HCT116 (cell line): ENCODE results near the gene CRYBA4. TPM values are rescaled to one million over a fixed set of nuclear protein-coding genes. Genes with fewer than 3 reads are reported as not detected.

ENCODE experiments used
- ATAC-seq: fragments of 200-7000 bp; cut with Tn5 transposase; 2 replicates; pipeline ENCODE4 v1.9.1; 2020; ENCODE audit warnings: mild to moderate bottlenecking, moderate library complexity
- BruUV-seq: library from RNA; stranded (reverse); fragments of 400-500 nt; replicated peaks from 2 replicates; lab custom pipeline; 2021; lab: Mats Ljungman, UMichigan
- CTCF ChIA-PET: fragments of 300-600 bp; sonication (Branson Sonifier 250); formaldehyde crosslinking; loops from one replicate; lab custom pipeline; 2021; ENCODE audit warnings: antibody characterized with exemption; lab: Charles Lee
- POLR2A ChIA-PET: fragments of 300-600, 350-600 bp; sonication (Branson Sonifier 250); formaldehyde crosslinking; loops from one replicate; lab custom pipeline; 2021; ENCODE audit warnings: antibody characterized with exemption; lab: Charles Lee
- RAD21 ChIA-PET, 2 experiments: fragments of 300-600 bp; sonication (Branson Sonifier 250); formaldehyde crosslinking; loops; one replicate each; lab custom pipeline; 2023; ENCODE audit warnings: low total read pairs in 2 of 2; ENCODE audit not compliant: uncharacterized antibody in 2 of 2, unreplicated experiment in 2 of 2, low non-redundant PET in 1 of 2; lab: Charles Lee
- DNase-seq: peaks from one replicate; pipeline ENCODE4 v3.0.0-alpha.2; 2010; ENCODE audit warnings: low read depth, low spot score
- H2AFZ ChIP-seq: fragments of 200-600 bp; shearing (Covaris generic), sonication (generic); 2 replicates; pipeline ENCODE4 v1.6.1; 2017; ENCODE audit warnings: low read depth, mixed run types, mixed read lengths, antibody characterized with exemption, low read length; ENCODE audit not compliant: poor library complexity, severe bottlenecking
- H3K27ac ChIP-seq: 2 replicates; pipeline ENCODE4 v1.5.1; 2012; ENCODE audit warnings: low read depth, low read length
- H3K27me3 ChIP-seq: fragments of 200-600 bp; sonication (generic); 2 replicates; pipeline ENCODE4 v1.6.1; 2016; ENCODE audit warnings: mixed run types, low read length, mixed read lengths; ENCODE audit not compliant: insufficient read depth
- H3K36me3 ChIP-seq, 2 experiments: fragments of 200-500 bp in 1 of 2; fragments of 200-600 bp in 1 of 2; sonication (Bioruptor generic) in 1 of 2; sonication (generic) in 1 of 2; 2 replicates each; pipeline versions ENCODE4 v1.5.1 to v1.6.1; 2014 to 2016; ENCODE audit warnings: low read length in 2 of 2, inconsistent platforms in 1 of 2, mixed read lengths in 1 of 2, mixed run types in 1 of 2; ENCODE audit not compliant: insufficient read depth in 2 of 2, control insufficient read depth in 1 of 2
- H3K4me1 ChIP-seq, 2 experiments: fragments of 200-600 bp in 1 of 2; sonication (generic) in 1 of 2; 2 replicates each; pipeline versions ENCODE4 v1.5.1 to v1.6.1; 2012 to 2017; ENCODE audit warnings: low read length in 2 of 2, inconsistent platforms in 1 of 2, mild to moderate bottlenecking in 1 of 2, mixed read lengths in 1 of 2, mixed run types in 1 of 2, moderate library complexity in 1 of 2; ENCODE audit not compliant: insufficient read depth in 2 of 2, control insufficient read depth in 1 of 2
- H3K4me2 ChIP-seq: fragments of 200-600 bp; sonication (generic); 2 replicates; pipeline ENCODE4 v1.6.1; 2017; ENCODE audit warnings: mixed run types, low read length, mixed read lengths
- H3K4me3 ChIP-seq, 2 experiments: fragments of 200-600 bp in 1 of 2; sonication (generic) in 1 of 2; replicated peaks in 1 of 2; 2 replicates each; pipeline ENCODE4 v1.5.1; 2011 to 2016; ENCODE audit warnings: low read length in 2 of 2, control low read depth in 1 of 2, low read depth in 1 of 2, mild to moderate bottlenecking in 1 of 2, mixed read lengths in 1 of 2, mixed run types in 1 of 2
- H3K79me2 ChIP-seq: fragments of 200-600 bp; sonication (generic); 2 replicates; pipeline ENCODE4 v1.6.1; 2017; ENCODE audit warnings: mild to moderate bottlenecking, mixed run types, low read length, moderate library complexity, mixed read lengths; ENCODE audit not compliant: insufficient read depth
- H3K9ac ChIP-seq: fragments of 200-600 bp; sonication (generic); 2 replicates; pipeline ENCODE4 v1.6.1; 2016; ENCODE audit warnings: low read length, mixed read lengths
- H3K9me2 ChIP-seq: fragments of 200-600 bp; sonication (generic), shearing (Covaris generic); 2 replicates; pipeline ENCODE4 v1.6.1; 2017; ENCODE audit warnings: mixed run types, mild to moderate bottlenecking, moderate library complexity; ENCODE audit not compliant: insufficient read depth
- H3K9me3 ChIP-seq, 2 experiments: fragments of 200-500 bp in 1 of 2; fragments of 200-600 bp in 1 of 2; sonication (Bioruptor generic) in 1 of 2; sonication (generic) in 1 of 2; 2 replicates each; pipeline ENCODE4 v1.6.1; 2014 to 2017; ENCODE audit warnings: low read length in 2 of 2, mixed read lengths in 2 of 2, inconsistent platforms in 1 of 2, low read depth in 1 of 2, mild to moderate bottlenecking in 1 of 2, mixed run types in 1 of 2, moderate library complexity in 1 of 2; ENCODE audit not compliant: control insufficient read depth in 1 of 2, insufficient read depth in 1 of 2
- H4K20me1 ChIP-seq: fragments of 200-600 bp; sonication (generic), shearing (Covaris generic); 2 replicates; pipeline ENCODE4 v1.6.1; 2017; ENCODE audit warnings: mixed run types, mild to moderate bottlenecking, moderate library complexity; ENCODE audit not compliant: insufficient read depth
- ATF3 ChIP-seq: IDR thresholded peaks from 2 replicates; pipeline ENCODE4 v1.6.1; 2012
- CBX3 ChIP-seq: IDR thresholded peaks from 2 replicates; pipeline ENCODE4 v1.6.1; 2012; ENCODE audit warnings: low read depth
- CEBPB ChIP-seq: IDR thresholded peaks from 2 replicates; pipeline ENCODE4 v1.6.1; 2012; ENCODE audit warnings: low read depth
- MAX ChIP-seq: IDR thresholded peaks from 2 replicates; pipeline ENCODE4 v1.6.1; 2012
- ZBTB33 ChIP-seq: IDR thresholded peaks from 2 replicates; pipeline ENCODE4 v1.6.1; 2011; ENCODE audit warnings: mild to moderate bottlenecking, low read length, moderate library complexity; ENCODE audit not compliant: insufficient replicate concordance; ENCODE audit errors: extremely low read depth
- ZFX ChIP-seq: fragments of 450-650 bp; IDR thresholded peaks from 2 replicates; pipeline ENCODE4 v1.6.1; 2017
- intact Hi-C: fragments of 100-400 bp; cut with micrococcal nuclease; formaldehyde crosslinking; loops from 2 replicates; pipeline ENCODE4 v1.10.0; 2022
- total RNA-seq: library from RNA; stranded (reverse); gene quantifications from one replicate; pipeline ENCODE4 v1.2.1, GENCODE V29; 2021; ENCODE audit not compliant: unreplicated experiment

The CRYBA4 gene
- total RNA-seq, 1 experiment from 2014 or later: not detected

- no TSS peak for BruUV-seq
- H3K27me3 ChIP-seq: peaks cover 8% of the 10 kb centered on the region; the same call in 1 of the 2 replicates
- H3K9me2 ChIP-seq: no peaks in the 10 kb centered on the region
- TF ChIP-seq ATF3: no peak
- TF ChIP-seq CBX3: no peak
- TF ChIP-seq ZFX: no peak
- TF ChIP-seq ZBTB33: no peak
- TF ChIP-seq CEBPB: no peak
- TF ChIP-seq MAX: no peak
- TF ChIP-seq, all 23 proteins: peak for 0
- Histone ChIP-seq H3K27ac (no peak overlapping the region), H3K36me3 (no peaks in the 10 kb centered on the region), H3K4me1 (peaks cover 3 to 10% of the 10 kb centered on the region in 2 experiments; a peak in 3 of 4 replicates), H4K20me1 (no peaks in the 10 kb centered on the region), H3K4me3 (no peak overlapping the region), H3K9me3 (no peaks in the 10 kb centered on the region), H3K9ac (no peak overlapping the region), H3K4me2 (no peak overlapping the region), H3K79me2 (no peaks in the 10 kb centered on the region), H2AFZ (no peak overlapping the region)
- POLR2A ChIA-PET: no interaction called here
- RAD21 ChIA-PET: no interaction called here
- CTCF ChIA-PET: interaction anchor here (0.8 to 1.1 kb wide), 2 partner anchors 276 to 279 kb away, joined by 3 to 4 read pairs; no protein-coding TSS in a partner anchor
- no peak for ATAC-seq
- DNase-seq: no peak
- intact Hi-C loops: no loop called here
These were observed 21.8 kb downstream of the CRYBA4 start for GRCh38 chr22:26643418-26644100.
